ENCODE results near the gene SCFD2. TPM values are rescaled to one million over a fixed set of nuclear protein-coding genes. Genes with fewer than 3 reads are reported as not detected.

SCFD2 gene
- total and polyA plus RNA-seq, 10 of the 15 experiments (the other 5 are each of a cell fraction or from before 2014, with no cell fraction given) = 4.8 to 37.6 (median 24.9) TPM

DNA sequence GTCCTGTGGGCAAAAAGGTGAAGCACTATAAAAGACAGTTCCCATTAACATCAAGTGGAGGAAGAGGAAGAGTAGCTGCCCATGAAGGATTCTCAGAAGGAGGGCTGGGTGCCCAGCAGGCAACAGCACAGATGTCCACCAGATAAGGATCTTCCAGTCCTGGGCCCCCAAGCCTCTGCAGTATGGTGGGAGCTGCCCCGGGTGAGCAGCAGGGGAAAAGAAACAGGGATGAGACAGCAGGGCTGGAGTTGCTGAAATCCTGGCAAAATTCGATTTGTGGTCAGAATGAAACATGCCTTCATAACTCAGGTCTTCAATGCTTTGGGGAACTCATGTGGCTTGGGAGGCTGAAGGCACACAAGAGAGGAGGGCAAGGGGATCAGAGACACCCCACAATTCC is 409.2 kb downstream of the SCFD2 start:
- H3K9ac ChIP-seq (ENCODE audit: control insufficient read depth, insufficient read depth, low read length) = no peak overlapping the region
- H4K20me1 ChIP-seq (ENCODE audit: control insufficient read depth, insufficient read depth) = no peaks in the 10 kb centered on the region
- ChIA-PET CTCF (no interaction called here), POLR2A (no interaction called here), SMC1A (ENCODE audit: uncharacterized antibody, unreplicated experiment) (no interaction called here), RAD21 (ENCODE audit: unreplicated experiment) (no interaction called here)
- H2AFZ ChIP-seq (ENCODE audit: control insufficient read depth, low read depth, low read length) = no peak overlapping the region
- no peak for DNase-seq (ENCODE audit: low read depth, low spot score)
- no TSS peak for BruUV-seq (replicated peaks)
- H3K4me3 ChIP-seq = no peak overlapping the region
- H3K9me3 ChIP-seq (replicated peaks; ENCODE audit: control insufficient read depth, insufficient read depth, low read length) = no peaks in the 10 kb centered on the region
- intact Hi-C loops (cut with micrococcal nuclease; ENCODE audit: unreplicated experiment) = no loop called here
- H3K27me3 ChIP-seq (replicated peaks in 1 of 2; ENCODE audit: control insufficient read depth in 2 of 2, insufficient read depth in 2 of 2, low read length in 1 of 2) = no peaks in the 10 kb centered on the region
- TF ChIP-seq, protein P1, sequence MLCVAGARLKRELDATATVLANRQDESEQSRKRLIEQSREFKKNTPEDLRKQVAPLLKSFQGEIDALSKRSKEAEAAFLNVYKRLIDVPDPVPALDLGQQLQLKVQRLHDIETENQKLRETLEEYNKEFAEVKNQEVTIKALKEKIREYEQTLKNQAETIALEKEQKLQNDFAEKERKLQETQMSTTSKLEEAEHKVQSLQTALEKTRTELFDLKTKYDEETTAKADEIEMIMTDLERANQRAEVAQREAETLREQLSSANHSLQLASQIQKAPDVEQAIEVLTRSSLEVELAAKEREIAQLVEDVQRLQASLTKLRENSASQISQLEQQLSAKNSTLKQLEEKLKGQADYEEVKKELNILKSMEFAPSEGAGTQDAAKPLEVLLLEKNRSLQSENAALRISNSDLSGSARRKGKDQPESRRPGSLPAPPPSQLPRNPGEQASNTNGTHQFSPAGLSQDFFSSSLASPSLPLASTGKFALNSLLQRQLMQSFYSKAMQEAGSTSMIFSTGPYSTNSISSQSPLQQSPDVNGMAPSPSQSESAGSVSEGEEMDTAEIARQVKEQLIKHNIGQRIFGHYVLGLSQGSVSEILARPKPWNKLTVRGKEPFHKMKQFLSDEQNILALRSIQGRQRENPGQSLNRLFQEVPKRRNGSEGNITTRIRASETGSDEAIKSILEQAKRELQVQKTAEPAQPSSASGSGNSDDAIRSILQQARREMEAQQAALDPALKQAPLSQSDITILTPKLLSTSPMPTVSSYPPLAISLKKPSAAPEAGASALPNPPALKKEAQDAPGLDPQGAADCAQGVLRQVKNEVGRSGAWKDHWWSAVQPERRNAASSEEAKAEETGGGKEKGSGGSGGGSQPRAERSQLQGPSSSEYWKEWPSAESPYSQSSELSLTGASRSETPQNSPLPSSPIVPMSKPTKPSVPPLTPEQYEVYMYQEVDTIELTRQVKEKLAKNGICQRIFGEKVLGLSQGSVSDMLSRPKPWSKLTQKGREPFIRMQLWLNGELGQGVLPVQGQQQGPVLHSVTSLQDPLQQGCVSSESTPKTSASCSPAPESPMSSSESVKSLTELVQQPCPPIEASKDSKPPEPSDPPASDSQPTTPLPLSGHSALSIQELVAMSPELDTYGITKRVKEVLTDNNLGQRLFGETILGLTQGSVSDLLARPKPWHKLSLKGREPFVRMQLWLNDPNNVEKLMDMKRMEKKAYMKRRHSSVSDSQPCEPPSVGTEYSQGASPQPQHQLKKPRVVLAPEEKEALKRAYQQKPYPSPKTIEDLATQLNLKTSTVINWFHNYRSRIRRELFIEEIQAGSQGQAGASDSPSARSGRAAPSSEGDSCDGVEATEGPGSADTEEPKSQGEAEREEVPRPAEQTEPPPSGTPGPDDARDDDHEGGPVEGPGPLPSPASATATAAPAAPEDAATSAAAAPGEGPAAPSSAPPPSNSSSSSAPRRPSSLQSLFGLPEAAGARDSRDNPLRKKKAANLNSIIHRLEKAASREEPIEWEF (IDR thresholded peaks at IDR 0.05; ENCODE audit: insufficient replicate concordance, low read depth, low read length) = no peak
- TF ChIP-seq WRNIP1 (IDR thresholded peaks at IDR 0.05; ENCODE audit: borderline replicate concordance, low read depth, low read length) = no peak
- TF ChIP-seq NR2C2 (IDR thresholded peaks at IDR 0.05; ENCODE audit: borderline replicate concordance, control insufficient read depth, insufficient read length, low read depth) = no peak
- TF ChIP-seq NFIC (IDR thresholded peaks at IDR 0.05; ENCODE audit: low read depth, low read length) = no peak
- no peak for TF ChIP-seq POLR2AphosphoS2 (IDR thresholded peaks at IDR 0.05; ENCODE audit: low read depth, low read length)
- TF ChIP-seq POU2F2 (IDR thresholded peaks at IDR 0.05; ENCODE audit: borderline replicate concordance, low read depth, low read length) = no peak
- TF ChIP-seq, protein P2, sequence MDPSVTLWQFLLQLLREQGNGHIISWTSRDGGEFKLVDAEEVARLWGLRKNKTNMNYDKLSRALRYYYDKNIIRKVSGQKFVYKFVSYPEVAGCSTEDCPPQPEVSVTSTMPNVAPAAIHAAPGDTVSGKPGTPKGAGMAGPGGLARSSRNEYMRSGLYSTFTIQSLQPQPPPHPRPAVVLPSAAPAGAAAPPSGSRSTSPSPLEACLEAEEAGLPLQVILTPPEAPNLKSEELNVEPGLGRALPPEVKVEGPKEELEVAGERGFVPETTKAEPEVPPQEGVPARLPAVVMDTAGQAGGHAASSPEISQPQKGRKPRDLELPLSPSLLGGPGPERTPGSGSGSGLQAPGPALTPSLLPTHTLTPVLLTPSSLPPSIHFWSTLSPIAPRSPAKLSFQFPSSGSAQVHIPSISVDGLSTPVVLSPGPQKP (IDR thresholded peaks at IDR 0.05; ENCODE audit: low read depth, low read length) = no peak
- no peak for TF ChIP-seq ETV6 (conservative IDR thresholded peaks at IDR 0.05 in 1 of 2, IDR thresholded peaks at IDR 0.05 in 1 of 2; ENCODE audit: borderline replicate concordance in 1 of 2, low read depth in 1 of 2)
- no peak for TF ChIP-seq RELA (IDR thresholded peaks at IDR 0.05; ENCODE audit: borderline replicate concordance, partially characterized antibody)
- TF ChIP-seq ZZZ3 (IDR thresholded peaks at IDR 0.05; ENCODE audit: control insufficient read depth, insufficient read length, low read depth) = no peak
- TF ChIP-seq MEF2A (IDR thresholded peaks at IDR 0.05; ENCODE audit: insufficient read depth, low read depth, low read length) = no peak
- no peak for FAIRE-seq
- ATAC-seq = no peak
- H3K4me2 ChIP-seq (ENCODE audit: control insufficient read depth, insufficient read depth) = no peak overlapping the region
- WGBS (ENCODE audit: insufficient coverage, insufficient replicate concordance, low lambda C conversion rate, missing lambda C conversion rate) = 68% methylated on average over 2 of the region's 2 CpGs
- H3K79me2 ChIP-seq (ENCODE audit: control insufficient read depth, insufficient read depth, low read length) = no peaks in the 10 kb centered on the region
- no peak overlapping the region for H3K27ac ChIP-seq (ENCODE audit: control insufficient read depth, insufficient read depth)
- no peaks in the 10 kb centered on the region for H3K36me3 ChIP-seq (ENCODE audit: control insufficient read depth in 2 of 2, insufficient read depth in 2 of 2, low read length in 1 of 2)
- H3K4me1 ChIP-seq (ENCODE audit: control insufficient read depth, insufficient read depth, low read length) = no peaks in the 10 kb centered on the region
- in situ Hi-C loops (cut with MboI) = no loop called here
